ENCODE data around the gene CNTROB.

The CNTROB gene

DNA sequence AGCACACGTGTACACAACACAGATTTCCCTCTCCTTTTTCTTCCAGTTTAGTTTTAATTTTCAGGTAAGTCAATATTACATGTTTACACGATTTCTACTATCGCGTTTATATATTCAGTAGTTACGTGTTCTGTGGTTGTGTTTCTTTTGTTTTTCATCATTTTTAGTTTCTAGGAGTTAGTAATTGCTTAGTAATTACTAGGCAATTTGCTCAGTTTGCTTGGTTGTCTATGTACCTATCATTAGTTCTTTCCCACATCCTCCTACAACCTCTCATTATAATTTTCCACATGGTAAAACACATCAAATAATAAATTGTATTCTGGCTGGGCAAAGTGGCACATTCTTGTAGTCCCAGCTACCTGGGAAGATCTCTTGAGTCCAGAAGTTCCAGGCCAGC, 45.8 kb downstream of the CNTROB start:
- in situ Hi-C loops (cut with HindIII; ENCODE audit: low sequenced_read_pairs): no loop called here

DNA sequence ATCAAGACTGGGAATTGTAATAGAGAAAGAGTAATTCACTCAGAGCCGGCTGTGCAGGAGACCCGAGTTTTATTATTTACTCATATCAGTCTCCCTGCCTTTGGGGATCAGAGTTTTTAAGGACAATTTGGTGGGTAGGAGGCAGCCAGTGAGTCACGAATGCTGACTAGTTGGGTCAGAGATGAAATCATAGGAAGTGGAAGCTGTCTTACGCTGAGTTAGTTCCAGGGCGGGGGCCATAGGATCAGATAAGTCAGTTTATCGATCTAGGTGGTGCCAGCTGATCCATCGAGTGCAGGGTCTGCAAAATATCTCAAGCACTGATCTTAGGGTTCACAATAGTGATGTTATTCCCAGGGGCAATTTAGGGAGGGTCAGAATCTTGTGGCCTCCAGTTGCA, 50.2 kb downstream of the CNTROB start:
- in situ Hi-C loops (cut with HindIII; ENCODE audit: low sequenced_read_pairs): no loop called here

DNA sequence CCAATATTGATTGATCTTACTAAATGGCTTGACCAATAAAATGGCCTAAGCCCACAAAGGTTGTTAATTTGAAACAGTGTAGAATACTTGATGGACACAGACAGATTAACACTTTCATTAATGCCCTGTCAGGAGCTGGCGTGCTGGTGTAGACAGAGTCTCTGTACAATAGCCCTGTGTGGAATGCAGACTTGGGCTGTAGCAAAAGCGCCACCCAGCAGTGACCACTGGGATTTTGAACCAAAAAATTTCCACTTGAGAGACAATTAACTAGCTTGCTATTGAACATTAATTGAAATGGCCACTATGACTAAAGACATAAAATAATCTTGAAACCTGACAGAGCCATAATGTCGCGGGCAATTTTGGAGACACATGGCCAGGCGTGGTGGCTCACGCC, 50.7 kb downstream of the CNTROB start:
- in situ Hi-C loops (cut with HindIII; ENCODE audit: low sequenced_read_pairs): no loop called here

DNA sequence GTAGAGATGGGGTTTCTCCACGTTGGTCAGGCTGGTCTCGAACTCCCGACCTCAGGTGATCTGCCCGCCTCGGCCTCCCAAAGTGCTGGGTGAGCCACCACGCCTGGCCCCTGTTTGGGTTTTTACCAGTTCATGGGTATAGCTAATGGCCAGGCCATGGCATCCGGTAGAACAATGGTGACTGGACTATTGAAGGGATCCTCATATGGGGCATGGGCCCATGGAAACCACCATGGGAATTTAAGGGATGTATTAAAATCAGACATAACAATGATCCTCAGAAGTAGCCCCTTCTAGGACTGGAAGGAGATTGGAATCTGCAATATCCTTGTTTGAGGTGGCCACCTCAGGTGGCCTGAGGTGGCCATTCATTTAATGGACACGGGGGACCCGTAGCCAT, 52.9 kb downstream of the CNTROB start:
- in situ Hi-C loops (cut with HindIII; ENCODE audit: low sequenced_read_pairs): no loop called here

DNA sequence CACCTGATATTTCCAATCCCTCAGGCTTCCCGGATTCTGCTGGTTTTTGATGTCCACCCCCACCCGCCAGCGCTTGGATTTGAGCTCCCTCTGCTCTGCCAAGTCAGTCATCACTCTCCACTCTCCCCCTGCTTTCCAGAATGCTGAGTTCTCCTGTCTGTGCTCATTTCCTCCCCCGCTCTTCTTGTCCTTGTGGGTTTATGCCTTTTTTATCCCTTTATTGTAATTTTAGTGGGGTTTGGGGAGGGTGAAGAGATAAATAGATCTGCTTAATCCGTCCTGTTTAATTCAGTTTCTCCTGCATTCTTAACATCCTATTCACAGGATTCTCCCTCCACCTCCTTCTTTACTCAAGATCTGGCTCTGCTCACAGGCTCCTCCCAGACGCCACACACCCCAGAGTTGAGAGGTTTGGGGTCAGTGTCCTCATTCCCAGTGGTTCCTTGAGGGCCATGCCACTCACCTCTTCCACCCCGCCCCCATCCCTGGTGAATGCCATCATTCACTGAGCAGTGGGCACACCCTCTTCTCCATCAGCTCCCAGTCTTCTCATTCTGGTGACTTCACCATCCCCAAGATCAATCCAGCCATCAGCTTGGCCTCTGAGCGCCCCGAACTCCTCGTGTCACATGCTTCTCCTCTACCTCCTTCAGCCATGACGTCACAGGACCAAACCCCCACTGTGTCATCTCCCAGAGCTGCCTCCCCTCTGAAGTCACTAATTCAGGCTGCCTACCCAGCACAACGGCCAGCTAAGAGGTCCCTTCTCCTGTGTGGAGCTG, 55.3 kb downstream of the CNTROB start:
- in situ Hi-C loops (cut with HindIII; ENCODE audit: low sequenced_read_pairs): no loop called here

DNA sequence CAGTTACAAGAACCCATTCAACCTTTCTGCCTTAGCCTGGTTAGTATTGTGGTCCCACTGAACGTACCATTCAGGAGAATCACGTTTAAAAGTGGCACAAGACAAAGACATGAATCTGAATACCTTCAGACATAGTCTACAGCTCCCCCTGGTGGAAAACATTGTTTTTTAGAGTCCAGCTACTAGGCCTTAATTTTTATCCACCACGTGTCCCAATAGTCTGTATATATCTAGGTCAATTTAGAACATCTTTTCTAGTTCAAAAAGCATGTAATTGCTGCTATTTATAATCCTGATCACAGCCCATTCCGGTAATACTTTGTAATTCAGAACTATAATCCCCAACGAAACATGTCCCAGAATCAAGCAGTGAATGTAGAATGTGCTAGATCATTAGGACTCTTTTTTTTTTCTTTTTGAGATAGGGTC, 56.8 kb downstream of the CNTROB start:
- in situ Hi-C loops (cut with HindIII; ENCODE audit: low sequenced_read_pairs): no loop called here

DNA sequence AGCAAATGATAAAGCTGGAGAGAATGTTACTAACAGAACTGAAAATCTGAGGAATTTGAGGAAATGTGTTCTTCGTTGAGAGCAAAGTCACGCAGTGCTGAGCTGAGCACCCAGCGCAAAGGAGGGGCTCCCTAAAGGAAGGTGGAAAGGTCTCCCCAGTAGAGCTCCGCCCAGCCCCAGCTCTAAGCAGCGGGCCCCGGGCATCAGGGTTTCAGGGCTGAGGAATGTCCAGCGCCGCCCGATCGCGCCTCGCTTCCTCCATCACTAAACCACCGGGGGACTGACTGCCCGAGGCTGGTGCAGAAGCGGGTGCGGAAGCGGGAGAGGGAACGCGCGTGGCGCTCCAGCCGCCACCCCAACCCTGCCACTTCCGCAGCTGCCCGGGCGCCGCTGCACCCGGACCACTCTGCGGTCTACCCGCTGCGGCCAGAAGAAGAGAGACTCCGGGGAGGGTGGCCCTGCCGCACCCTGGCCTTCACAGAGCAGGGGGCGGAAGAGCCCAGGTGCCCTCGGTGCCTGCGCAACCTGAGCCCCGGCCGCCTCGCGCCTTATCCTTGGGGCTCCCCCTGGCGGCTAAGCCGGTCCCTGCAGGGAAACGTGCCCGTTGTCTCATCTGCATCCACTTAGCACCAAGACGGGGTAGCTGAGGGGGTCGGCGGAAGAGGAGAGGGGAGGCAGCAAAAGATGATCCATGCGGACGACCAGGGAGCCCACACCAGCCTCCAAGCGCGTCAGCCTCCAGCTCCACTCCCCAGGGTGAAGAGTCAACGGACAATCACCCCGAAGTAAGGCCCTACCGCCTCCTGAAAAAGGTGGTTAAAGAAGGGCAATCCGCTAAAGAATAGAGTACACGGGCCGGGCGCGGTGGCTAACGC, 58.0 kb downstream of the CNTROB start:
- in situ Hi-C loops (cut with HindIII; ENCODE audit: low sequenced_read_pairs): no loop called here

DNA sequence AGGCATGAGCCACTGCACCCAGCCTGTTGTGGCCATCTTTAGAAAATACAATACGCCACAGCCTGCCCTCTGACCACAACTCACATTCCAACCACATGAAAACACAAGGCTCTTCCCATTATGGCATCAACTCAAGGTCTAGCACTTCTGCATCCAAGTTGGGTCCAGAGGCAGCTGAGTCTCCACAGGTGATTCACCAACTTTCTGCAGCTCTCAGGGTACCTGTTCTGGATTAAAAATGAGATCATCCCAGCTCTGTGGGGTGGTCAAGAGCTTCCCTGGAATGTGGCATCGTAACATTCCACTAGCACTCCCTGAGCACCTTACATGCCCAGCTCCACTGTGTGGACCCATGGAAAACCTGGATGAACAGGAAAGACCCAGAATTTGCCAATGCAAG, 60.5 kb downstream of the CNTROB start:
- in situ Hi-C loops (cut with HindIII; ENCODE audit: low sequenced_read_pairs): no loop called here

DNA sequence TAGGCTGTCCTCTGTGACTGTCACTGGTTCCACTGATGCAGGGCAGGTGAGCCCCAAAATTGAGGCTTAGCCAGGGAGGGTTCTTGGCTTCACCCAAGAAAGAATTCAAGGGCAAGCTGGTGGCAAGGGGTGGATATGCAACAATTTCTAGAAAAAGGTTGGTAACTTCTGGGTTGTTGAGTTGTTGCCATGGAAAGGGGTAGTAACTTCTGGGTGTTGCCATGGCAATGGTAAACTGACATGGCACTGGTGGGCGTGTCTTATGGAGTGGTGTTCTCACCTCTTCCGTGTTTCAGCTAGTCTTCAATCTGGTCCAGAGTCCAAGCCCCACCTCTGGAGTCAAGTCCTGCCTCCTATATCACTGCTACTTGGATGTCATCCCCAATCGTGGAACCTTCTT, 60.9 kb downstream of the CNTROB start:
- in situ Hi-C loops (cut with HindIII; ENCODE audit: low sequenced_read_pairs): no loop called here

DNA sequence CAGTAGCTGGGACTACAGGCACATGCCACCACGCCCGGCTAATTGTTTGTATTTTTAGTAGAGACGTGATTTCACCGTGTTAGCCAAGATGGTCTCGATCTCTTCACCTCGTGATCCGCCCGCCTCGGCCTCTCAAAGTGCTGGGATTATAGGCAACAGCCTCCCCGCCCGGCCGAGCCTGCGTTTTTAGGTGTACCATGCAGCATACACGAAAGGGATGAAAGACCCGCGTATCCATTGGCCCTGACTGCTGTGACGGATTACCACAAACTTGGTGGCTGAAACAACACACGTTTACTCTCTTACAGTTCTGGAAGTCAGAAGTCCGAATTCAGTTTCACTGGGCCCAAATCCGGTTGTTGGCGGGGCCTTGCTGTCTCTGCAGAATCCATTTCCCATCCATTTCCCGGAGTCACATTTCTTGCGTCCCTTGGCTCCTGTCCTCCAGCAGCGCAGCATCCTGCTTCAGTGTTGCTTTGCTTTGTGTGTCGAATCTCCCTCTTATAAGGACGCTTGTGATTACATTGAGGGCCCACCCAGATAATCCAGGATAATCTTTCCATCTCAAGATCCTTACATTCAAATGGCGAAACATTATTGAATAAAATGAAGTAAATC, 62.1 kb downstream of the CNTROB start:
- in situ Hi-C loops (cut with HindIII; ENCODE audit: low sequenced_read_pairs): no loop called here

DNA sequence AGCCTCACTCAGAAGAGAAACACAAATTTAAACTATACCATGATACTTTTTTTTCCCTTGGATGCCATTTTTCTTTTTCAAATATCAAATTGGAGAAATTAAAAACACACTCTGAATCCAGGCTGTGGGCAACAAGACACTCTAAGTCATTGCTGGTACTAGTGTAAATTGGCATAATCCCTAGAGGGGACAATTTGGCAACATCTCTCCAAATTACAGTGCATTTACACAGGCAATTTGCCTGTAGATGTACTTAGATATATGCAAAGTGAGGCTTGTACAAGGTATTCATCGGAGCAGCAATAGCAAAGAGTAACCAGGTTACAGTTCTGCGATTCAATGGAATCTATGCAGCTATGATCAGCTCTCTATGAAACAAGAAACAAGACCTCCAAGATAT, 63.7 kb downstream of the CNTROB start:
- in situ Hi-C loops (cut with HindIII; ENCODE audit: low sequenced_read_pairs): no loop called here

DNA sequence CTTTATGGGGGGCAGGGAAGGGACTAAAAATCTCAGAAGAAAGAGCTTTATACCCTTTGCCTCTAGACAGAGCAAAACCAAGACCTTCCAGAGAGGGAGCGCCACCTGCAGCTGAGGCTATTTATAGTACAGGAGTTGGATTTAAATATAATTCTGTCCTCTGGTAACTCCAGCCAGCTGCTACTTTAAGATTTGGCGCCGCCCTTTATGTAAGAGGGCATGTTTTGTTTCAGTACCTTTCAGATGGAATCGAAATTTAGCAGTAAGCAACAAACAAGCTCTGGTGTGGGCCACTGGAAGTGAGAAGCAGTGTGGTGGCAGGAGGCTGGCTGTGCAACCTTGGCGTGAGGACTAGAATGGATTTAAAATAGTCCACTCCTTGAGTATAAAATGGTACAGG, 65.2 kb downstream of the CNTROB start:
- in situ Hi-C loops (cut with HindIII; ENCODE audit: low sequenced_read_pairs): no loop called here
